Common myeloid progenitor, CD34-positive (primary cell): Measurements from ENCODE around the gene DPYSL3.

Source experiments
- CTCF ChIA-PET: fragments of 350-600 bp; sonication (Branson Sonifier 250); formaldehyde crosslinking; loops from one replicate; lab custom pipeline; 2021; ENCODE audit warnings: antibody characterized with exemption; lab: Charles Lee
- POLR2A ChIA-PET: fragments of 350-600 bp; sonication (Branson Sonifier 250); formaldehyde crosslinking; loops from one replicate; lab custom pipeline; 2021; ENCODE audit warnings: antibody characterized with exemption; lab: Charles Lee
- DNase-seq, 3 donors: peaks; one replicate each; pipeline versions ENCODE4 v3.0.0 to v3.0.0-alpha.2; 2013
- H3K27ac ChIP-seq, 2 experiments: 1 replicate in 1 of 2; 2 replicates in 1 of 2; pipeline ENCODE4 v1.7.0; 2013; ENCODE audit warnings: inconsistent platforms in 2 of 2, low read length in 2 of 2, mild to moderate bottlenecking in 2 of 2, low read depth in 1 of 2, moderate library complexity in 1 of 2; ENCODE audit not compliant: severe bottlenecking in 2 of 2, insufficient read depth in 1 of 2, poor library complexity in 1 of 2
- H3K27me3 ChIP-seq, 5 experiments: replicated peaks in 2 of 5; 1 replicate in 3 of 5; 2 replicates in 2 of 5; pipeline versions ENCODE4 v1.6.1 to v1.7.0; 2013; ENCODE audit warnings: low read length in 4 of 5, mild to moderate bottlenecking in 2 of 5, moderate library complexity in 2 of 5, inconsistent platforms in 1 of 5; ENCODE audit not compliant: insufficient read depth in 5 of 5, control insufficient read depth in 4 of 5
- H3K36me3 ChIP-seq, 4 experiments: 1 replicate in 2 of 4; 2 replicates in 2 of 4; pipeline versions ENCODE4 v1.6.1 to v1.7.0; 2013; ENCODE audit warnings: low read length in 3 of 4, control low read depth in 1 of 4, mild to moderate bottlenecking in 1 of 4; ENCODE audit not compliant: control insufficient read depth in 4 of 4, insufficient read depth in 4 of 4
- H3K4me1 ChIP-seq, 4 experiments: 1 replicate in 3 of 4; 2 replicates in 1 of 4; pipeline versions ENCODE4 v1.6.1 to v1.7.1; 2013; ENCODE audit warnings: low read length in 3 of 4, mild to moderate bottlenecking in 3 of 4, control low read depth in 1 of 4, inconsistent platforms in 1 of 4, moderate library complexity in 1 of 4; ENCODE audit not compliant: control insufficient read depth in 4 of 4, insufficient read depth in 4 of 4; ENCODE audit errors: control extremely low read depth in 1 of 4
- H3K4me3 ChIP-seq, 7 experiments: 1 replicate in 4 of 7; 2 replicates in 3 of 7; pipeline versions ENCODE4 v1.5.1 to v1.7.0; 2013; ENCODE audit warnings: mild to moderate bottlenecking in 7 of 7, low read length in 6 of 7, moderate library complexity in 6 of 7, inconsistent platforms in 2 of 7, low read depth in 2 of 7, control low read depth in 1 of 7; ENCODE audit not compliant: insufficient read depth in 4 of 7, control insufficient read depth in 1 of 7; ENCODE audit errors: extremely low read depth in 1 of 7
- H3K9me3 ChIP-seq, 5 experiments: 1 replicate in 4 of 5; 2 replicates in 1 of 5; pipeline versions ENCODE4 v1.6.1 to v1.7.1; 2013; ENCODE audit warnings: low read length in 4 of 5, mild to moderate bottlenecking in 2 of 5, inconsistent platforms in 1 of 5, low read depth in 1 of 5, moderate library complexity in 1 of 5; ENCODE audit not compliant: control insufficient read depth in 4 of 5, insufficient read depth in 2 of 5; ENCODE audit errors: control extremely low read depth in 1 of 5
- WGBS: methylation state at CpG from one replicate; pipeline ENCODE4 v1.1.5; 2013; ENCODE audit not compliant: insufficient coverage; 5-methylcytosine and 5-hydroxymethylcytosine counted together

DPYSL3 gene

GRCh38 chr5:147400881-147401280 is 109.0 kb downstream of the DPYSL3 start:
- H3K36me3 ChIP-seq: peaks cover 0 to 46% (median 6%) of the 10 kb centered on the region in 4 experiments
- CTCF ChIA-PET: interaction anchor here (1.3 to 1.5 kb wide), 2 partner anchors 15 to 178 kb away, joined by 3 read pairs; no protein-coding TSS in a partner anchor
- no peak overlapping the region for H3K4me3 ChIP-seq
- no peak for DNase-seq
- peaks cover 0 to 6% (median 0%) of the 10 kb centered on the region in 4 experiments for H3K4me1 ChIP-seq
- POLR2A ChIA-PET: no interaction called here
- H3K9me3 ChIP-seq: no peaks in the 10 kb centered on the region
- H3K27ac ChIP-seq: no peak overlapping the region
- no peaks in the 10 kb centered on the region for H3K27me3 ChIP-seq

GRCh38 chr5:147400126-147400809 is 109.6 kb downstream of the DPYSL3 start:
- Histone ChIP-seq H3K27me3 (no peaks in the 10 kb centered on the region), H3K9me3 (no peaks in the 10 kb centered on the region), H3K36me3 (peaks cover 0 to 48% (median 4%) of the 10 kb centered on the region in 4 experiments), H3K4me3 (no peak overlapping the region), H3K27ac (no peak overlapping the region), H3K4me1 (peaks cover 0 to 6% (median 0%) of the 10 kb centered on the region in 4 experiments)
- POLR2A ChIA-PET: no interaction called here
- no peak for DNase-seq
- CTCF ChIA-PET: interaction anchor here (1.3 to 1.5 kb wide), 2 partner anchors 15 to 178 kb away, joined by 3 read pairs; no protein-coding TSS in a partner anchor
- WGBS: 89% methylated on average over 5 of the region's 7 CpGs

GRCh38 chr5:147398860-147399259 is 111.0 kb downstream of the DPYSL3 start:
- 100% methylated on average over 2 of the region's 9 CpGs for WGBS
- POLR2A ChIA-PET: no interaction called here
- CTCF ChIA-PET: no interaction called here
- H3K9me3 ChIP-seq: no peaks in the 10 kb centered on the region
- peaks cover 0 to 45% (median 3%) of the 10 kb centered on the region in 4 experiments for H3K36me3 ChIP-seq
- H3K4me1 ChIP-seq: peaks cover 0 to 2% (median 0%) of the 10 kb centered on the region in 4 experiments
- H3K27ac ChIP-seq: no peak overlapping the region
- H3K4me3 ChIP-seq: no peak overlapping the region
- no peaks in the 10 kb centered on the region for H3K27me3 ChIP-seq
- DNase-seq: no peak

- ChIA-PET POLR2A (no interaction called here), CTCF (interaction anchor here (0.8 to 1.1 kb wide), 2 partner anchors 22 to 184 kb away, joined by 3 read pairs; no protein-coding TSS in a partner anchor)
- DNase-seq: no peak
- Histone ChIP-seq H3K27me3 (no peaks in the 10 kb centered on the region), H3K27ac (no peak overlapping the region), H3K4me1 (no peaks in the 10 kb centered on the region), H3K36me3 (peaks cover 0 to 44% (median 3%) of the 10 kb centered on the region in 4 experiments), H3K4me3 (no peak overlapping the region), H3K9me3 (no peaks in the 10 kb centered on the region)
- 95% methylated on average over 11 of the region's 11 CpGs for WGBS
Measured at GRCh38 chr5:147397616-147398015, 112.3 kb downstream of the DPYSL3 start.

GRCh38 chr5:147396070-147396823 is 113.6 kb downstream of the DPYSL3 start:
- H3K4me3 ChIP-seq: no peak overlapping the region
- H3K4me1 ChIP-seq: no peaks in the 10 kb centered on the region
- CTCF ChIA-PET: interaction anchor here (1.5 kb wide), 1 partner anchor 26 kb away, joined by 4 read pairs; no protein-coding TSS in a partner anchor
- H3K36me3 ChIP-seq: peaks cover 0 to 39% (median 3%) of the 10 kb centered on the region in 4 experiments
- 71% methylated on average over 4 of the region's 8 CpGs for WGBS
- no peak overlapping the region for H3K27ac ChIP-seq
- H3K9me3 ChIP-seq: no peaks in the 10 kb centered on the region
- no peaks in the 10 kb centered on the region for H3K27me3 ChIP-seq
- POLR2A ChIA-PET: no interaction called here
- DNase-seq: no peak

GRCh38 chr5:147393874-147394672 is 115.8 kb downstream of the DPYSL3 start:
- H3K27me3 ChIP-seq: no peaks in the 10 kb centered on the region
- ChIA-PET POLR2A (no interaction called here), CTCF (no interaction called here)
- H3K9me3 ChIP-seq: no peaks in the 10 kb centered on the region
- H3K36me3 ChIP-seq: peaks cover 0 to 28% (median 2%) of the 10 kb centered on the region in 4 experiments
- no peaks in the 10 kb centered on the region for H3K4me1 ChIP-seq
- H3K27ac ChIP-seq: no peak overlapping the region
- WGBS: 97% methylated on average over 8 of the region's 15 CpGs
- no peak for DNase-seq
- no peak overlapping the region for H3K4me3 ChIP-seq
